ENCODE measurements around the gene MSMB. TPM values are rescaled to one million over a fixed set of nuclear protein-coding genes. Genes with fewer than 3 reads are reported as not detected.

MSMB gene
- total RNA-seq, 2 donors from 2014 or later, result not detected

GRCh38 chr10:46080886-46081285 is 34.8 kb upstream of the MSMB start:
- Histone ChIP-seq H3K36me3 (replicated peaks in 1 of 2; ENCODE audit: insufficient read depth in 1 of 2, low read depth in 2 of 2) (no peaks in the 10 kb centered on the region), H3K9me3 (no peaks in the 10 kb centered on the region), H3K4me3 (no peak overlapping the region), H3K27ac (no peak overlapping the region), H3K27me3 (no peaks in the 10 kb centered on the region), H3K4me1 (no peaks in the 10 kb centered on the region)
- DNase-seq (no peak), ATAC-seq (no peak)
- intact Hi-C loops (cut with DNase I), result no loop called here
- WGBS, 2 donors, result 61 to 66% methylated on average over 2 of the region's 2 CpGs
- TF ChIP-seq CTCF (IDR thresholded peaks at IDR 0.05) (no peak), POLR2A (IDR thresholded peaks at IDR 0.05) (no peak)

- TF ChIP-seq POLR2A (IDR thresholded peaks at IDR 0.05) (no peak), CTCF (IDR thresholded peaks at IDR 0.05) (no peak)
- DNase-seq, result no peak
- WGBS, 2 donors, result 38 to 41% methylated on average over 4 of the region's 4 CpGs
- no peaks in the 10 kb centered on the region for H3K4me1 ChIP-seq
- H3K27ac ChIP-seq, result no peak overlapping the region
- H3K36me3 ChIP-seq (replicated peaks in 1 of 2; ENCODE audit: insufficient read depth in 1 of 2, low read depth in 2 of 2), result no peaks in the 10 kb centered on the region
- no peak overlapping the region for H3K4me3 ChIP-seq
- intact Hi-C loops (cut with DNase I), result no loop called here
- ATAC-seq, result no peak
- H3K9me3 ChIP-seq, result no peaks in the 10 kb centered on the region
- no peaks in the 10 kb centered on the region for H3K27me3 ChIP-seq
Observed at GRCh38 chr10:46079831-46080585, 33.9 kb upstream of the MSMB start.

GRCh38 chr10:46077731-46078413 is 31.8 kb upstream of the MSMB start:
- Histone ChIP-seq H3K4me3 (no peak overlapping the region), H3K9me3 (no peaks in the 10 kb centered on the region), H3K36me3 (replicated peaks in 1 of 2; ENCODE audit: insufficient read depth in 1 of 2, low read depth in 2 of 2) (no peaks in the 10 kb centered on the region), H3K27ac (no peak overlapping the region), H3K4me1 (no peaks in the 10 kb centered on the region), H3K27me3 (no peaks in the 10 kb centered on the region)
- TF ChIP-seq CTCF (IDR thresholded peaks at IDR 0.05) (no peak), POLR2A (IDR thresholded peaks at IDR 0.05) (no peak)
- WGBS, 2 donors, result 69 to 73% methylated on average over 5 of the region's 5 CpGs
- intact Hi-C loops (cut with DNase I), result no loop called here
- ATAC-seq, result no peak
- no peak for DNase-seq

GRCh38 chr10:46077141-46077554 is 31.1 kb upstream of the MSMB start:
- intact Hi-C loops (cut with DNase I), result no loop called here
- no peaks in the 10 kb centered on the region for H3K9me3 ChIP-seq
- no peak overlapping the region for H3K27ac ChIP-seq
- no peak for DNase-seq
- no peaks in the 10 kb centered on the region for H3K4me1 ChIP-seq
- 54 to 61% methylated on average over 4 of the region's 4 CpGs for WGBS, 2 donors
- ATAC-seq, result no peak
- no peak overlapping the region for H3K4me3 ChIP-seq
- no peaks in the 10 kb centered on the region for H3K36me3 ChIP-seq (replicated peaks in 1 of 2; ENCODE audit: insufficient read depth in 1 of 2, low read depth in 2 of 2)
- no peaks in the 10 kb centered on the region for H3K27me3 ChIP-seq
- TF ChIP-seq POLR2A (IDR thresholded peaks at IDR 0.05), result no peak
- no peak for TF ChIP-seq CTCF (IDR thresholded peaks at IDR 0.05)

Measured in body of pancreas (tissue), 4 donors.